A204.1 (cell line): ENCODE results near the gene COCH.
"Not testable (repeated sequence)": the region's sequence is repeated elsewhere in the genome, so short reads cannot be mapped to it uniquely, and the experiment has no call there.

Source experiments
- FAIRE-seq: peaks from 2 replicates; lab custom pipeline; 2012; peaks lifted over from hg19 to GRCh38; lab: Jason Lieb, UNC

Gene COCH

DNA sequence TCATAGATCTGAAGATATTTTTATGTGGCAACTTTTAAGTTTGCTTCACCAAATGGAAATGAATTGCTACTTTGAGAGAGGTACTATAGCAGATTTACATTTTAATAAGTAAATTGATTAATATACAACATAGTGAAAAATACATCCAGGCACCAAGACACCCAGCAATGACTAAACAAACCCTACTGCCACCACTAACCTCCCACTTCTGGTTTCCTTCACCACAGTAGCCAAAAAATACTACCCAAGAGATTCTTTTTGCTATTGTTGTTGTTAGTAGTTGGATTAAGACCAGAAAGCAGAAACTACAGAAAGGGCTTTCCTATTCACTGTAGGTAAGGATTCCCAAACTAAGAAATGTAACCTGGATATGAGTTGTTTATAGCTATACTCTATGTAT is 54.1 kb downstream of the COCH start:
- FAIRE-seq = no peak

DNA sequence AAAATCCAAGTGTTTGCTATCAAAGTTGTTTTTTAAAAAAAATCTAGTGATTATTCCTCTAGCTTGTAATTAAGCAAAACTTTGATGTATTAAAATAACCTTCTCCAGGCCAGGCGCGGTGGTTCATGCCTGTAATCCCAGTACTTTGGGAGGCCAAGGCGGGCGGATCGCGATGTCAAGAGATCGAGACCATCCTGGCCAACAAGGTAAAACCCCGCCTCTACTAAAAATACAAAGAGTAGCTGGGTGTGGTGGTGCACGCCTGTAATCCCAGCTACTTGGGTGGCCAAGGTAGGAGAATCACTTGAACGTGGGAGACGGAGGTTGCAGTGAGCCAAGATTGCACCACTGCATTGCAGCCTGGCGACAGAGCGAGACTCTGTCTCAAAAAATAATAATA is 59.6 kb downstream of the COCH start:
- not testable (repeated sequence) for FAIRE-seq

DNA sequence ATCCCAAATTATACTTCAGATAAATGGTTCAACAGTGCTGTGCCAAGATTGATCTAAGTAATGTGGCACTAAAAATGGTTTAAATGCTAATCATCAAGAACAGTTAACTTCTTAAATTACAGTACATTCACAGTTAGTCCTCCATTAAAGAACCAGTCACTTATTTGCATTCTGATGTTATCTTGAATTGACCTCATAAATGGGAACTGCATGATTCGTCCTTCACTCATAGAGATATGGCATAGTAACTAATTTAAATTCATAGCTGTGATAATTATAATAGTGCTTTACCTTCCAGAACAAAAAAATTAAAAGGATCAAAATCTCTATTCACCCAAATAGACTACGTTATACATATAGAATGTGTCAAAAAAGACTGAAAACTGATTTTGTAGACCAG is 61.1 kb downstream of the COCH start:
- FAIRE-seq = no peak

DNA sequence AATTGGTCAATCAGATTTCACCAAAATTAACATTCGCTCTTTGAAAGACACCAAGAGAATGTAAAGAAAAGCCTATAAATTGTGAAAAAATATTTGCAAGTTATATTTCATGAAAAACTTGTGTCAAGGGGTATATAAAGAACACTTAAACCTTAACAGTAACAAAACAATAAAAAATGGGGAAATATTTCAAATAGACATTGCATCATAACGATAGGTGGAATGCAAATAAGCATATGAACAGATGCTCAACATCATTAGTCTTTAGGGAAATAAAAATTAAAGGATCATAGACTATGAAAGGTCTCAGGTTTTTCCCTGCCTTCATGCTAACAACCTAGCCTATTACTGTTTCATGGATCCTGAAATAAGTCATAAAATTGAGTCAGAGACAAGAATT is 64.3 kb downstream of the COCH start:
- FAIRE-seq = no peak
